OCI-LY7 (cell line): Measurements from ENCODE around the gene USP25. TPM values are rescaled to one million over a fixed set of nuclear protein-coding genes. Genes with fewer than 3 reads are reported as not detected.
A peak's percentile ranks its signal among the peaks of the same experiment; 100 is the strongest.

Experiments
- BruUV-seq: library from RNA; stranded (reverse); fragments of 400-500 nt; replicated peaks from 2 replicates; lab custom pipeline; 2021; lab: Mats Ljungman, UMichigan
- CTCF ChIA-PET: fragments of 300-600 bp; sonication (Branson Sonifier 250); formaldehyde crosslinking; loops from one replicate; lab custom pipeline; 2022; ENCODE audit warnings: antibody characterized with exemption; ENCODE audit not compliant: unreplicated experiment; lab: Charles Lee
- POLR2A ChIA-PET: fragments of 300-600 bp; sonication (Branson Sonifier 250); formaldehyde crosslinking; loops from one replicate; lab custom pipeline; 2022; ENCODE audit warnings: antibody characterized with exemption; lab: Charles Lee
- DNase-seq: peaks from one replicate; pipeline ENCODE4 v3.0.0-alpha.2; 2015; ENCODE audit warnings: low spot score
- H2AFZ ChIP-seq: fragments of 200-600 bp; sonication (generic), shearing (Covaris generic); 2 replicates; pipeline ENCODE4 v1.6.1; 2014; ENCODE audit warnings: mild to moderate bottlenecking, antibody characterized with exemption, low read length, moderate library complexity
- H3K27ac ChIP-seq: fragments of 200-600 bp; sonication (generic); 2 replicates; pipeline ENCODE4 v1.5.1; 2014; ENCODE audit warnings: mixed run types, low read depth, mild to moderate bottlenecking, moderate library complexity, low read length, inconsistent platforms; ENCODE audit not compliant: poor library complexity, severe bottlenecking
- H3K36me3 ChIP-seq: fragments of 200-600 bp; sonication (generic); 2 replicates; pipeline ENCODE4 v1.6.1; 2014; ENCODE audit warnings: mild to moderate bottlenecking, antibody characterized with exemption, low read length, moderate library complexity, mixed read lengths; ENCODE audit not compliant: insufficient read depth
- H3K4me1 ChIP-seq: fragments of 200-600 bp; sonication (generic); 2 replicates; pipeline ENCODE4 v1.5.1; 2014; ENCODE audit warnings: mild to moderate bottlenecking, low read length; ENCODE audit not compliant: insufficient read depth, poor library complexity, severe bottlenecking
- H3K4me2 ChIP-seq: fragments of 200-600 bp; sonication (generic); 2 replicates; pipeline ENCODE4 v1.6.1; 2014; ENCODE audit warnings: mild to moderate bottlenecking, low read length
- H3K4me3 ChIP-seq: fragments of 200-600 bp; sonication (generic); 2 replicates; pipeline ENCODE4 v1.5.1; 2014; ENCODE audit warnings: mild to moderate bottlenecking, low read depth, low read length; ENCODE audit not compliant: poor library complexity, severe bottlenecking
- H3K79me2 ChIP-seq: fragments of 200-600 bp; sonication (generic); 2 replicates; pipeline ENCODE4 v1.6.1; 2016; ENCODE audit warnings: low read depth, mild to moderate bottlenecking, low read length, moderate library complexity, mixed read lengths; ENCODE audit not compliant: insufficient read depth
- H3K9me2 ChIP-seq: fragments of 200-600 bp; sonication (generic); 2 replicates; pipeline ENCODE4 v1.6.1; 2016; ENCODE audit warnings: mild to moderate bottlenecking, low read length, mixed read lengths; ENCODE audit not compliant: insufficient read depth
- H3K9me3 ChIP-seq: fragments of 200-600 bp; sonication (generic); 2 replicates; pipeline ENCODE4 v1.6.1; 2014; ENCODE audit warnings: mild to moderate bottlenecking, mixed run types, low read length, mixed read lengths
- H4K20me1 ChIP-seq: fragments of 200-600 bp; sonication (generic); 2 replicates; pipeline ENCODE4 v1.6.1; 2014; ENCODE audit warnings: mild to moderate bottlenecking, antibody characterized with exemption, low read length, moderate library complexity, mixed read lengths; ENCODE audit not compliant: insufficient read depth
- CTCF ChIP-seq: fragments of 200-600 bp; sonication (generic); conservative IDR thresholded peaks from 2 replicates; pipeline ENCODE4 v1.5.1; 2014; ENCODE audit warnings: mild to moderate bottlenecking, antibody characterized with exemption, low read length, moderate library complexity, mixed read lengths
- EZH2phosphoT487 ChIP-seq: fragments of 200-600 bp; sonication (generic); IDR thresholded peaks from 2 replicates; pipeline ENCODE4 v1.6.1; 2018; ENCODE audit warnings: low read depth, borderline replicate concordance, mild to moderate bottlenecking, mixed run types, antibody characterized with exemption, low read length, moderate library complexity, mixed read lengths
- intact Hi-C: fragments of 100-400 bp; cut with micrococcal nuclease; formaldehyde crosslinking; loops from one replicate; pipeline ENCODE4 v1.10.0; 2022; ENCODE audit not compliant: unreplicated experiment
- total RNA-seq, 2 experiments: library from RNA; depleted of rRNA in 1 of 2; stranded (reverse); fragments of >200 nt in 1 of 2; shearing (Covaris generic) in 1 of 2; gene quantifications; 2 replicates each; pipeline ENCODE4 v1.2.3, GENCODE V29; 2014 to 2022

Gene USP25
- total RNA-seq, 2 experiments from 2014 or later = 25.1 to 28.1 TPM

GRCh38 chr21:15894596-15894995 is 164.8 kb downstream of the USP25 start:
- ChIA-PET CTCF (no interaction called here), POLR2A (interaction anchor here (1.2 kb wide), 1 partner anchor 188 kb away, joined by 3 read pairs; no protein-coding TSS in a partner anchor)
- H3K36me3 ChIP-seq = no peaks in the 10 kb centered on the region
- no peaks in the 10 kb centered on the region for H3K9me3 ChIP-seq
- H2AFZ ChIP-seq = no peak overlapping the region
- no peak overlapping the region for H3K4me3 ChIP-seq
- TF ChIP-seq EZH2phosphoT487 (no peak), CTCF (peak; percentile 69)
- H4K20me1 ChIP-seq = no peaks in the 10 kb centered on the region
- H3K4me1 ChIP-seq = no peaks in the 10 kb centered on the region
- H3K4me2 ChIP-seq = no peak overlapping the region
- no peak overlapping the region for H3K27ac ChIP-seq
- no peak for DNase-seq
- H3K79me2 ChIP-seq = no peaks in the 10 kb centered on the region
- intact Hi-C loops = loop anchor here (5.0 kb wide), 1 partner anchor 438 kb away; no protein-coding TSS in a partner anchor
- no peaks in the 10 kb centered on the region for H3K9me2 ChIP-seq
- no TSS peak for BruUV-seq

- BruUV-seq = no TSS peak
Measured at GRCh38 chr21:15895142-15896106, 165.6 kb downstream of the USP25 start.

More at GRCh38 chr21:15895142-15896106, 165.6 kb downstream of the USP25 start:
- no peak for TF ChIP-seq EZH2phosphoT487
- TF ChIP-seq CTCF = no peak
- H3K36me3 ChIP-seq = no peaks in the 10 kb centered on the region
- H4K20me1 ChIP-seq = no peaks in the 10 kb centered on the region
- no peak overlapping the region for H3K4me2 ChIP-seq
- no peak overlapping the region for H3K4me3 ChIP-seq
- H2AFZ ChIP-seq = no peak overlapping the region
- no peaks in the 10 kb centered on the region for H3K4me1 ChIP-seq
- DNase-seq = no peak
- H3K9me3 ChIP-seq = no peaks in the 10 kb centered on the region
- ChIA-PET CTCF (no interaction called here), POLR2A (interaction anchor here (1.2 kb wide), 1 partner anchor 189 kb away, joined by 3 read pairs; no protein-coding TSS in a partner anchor)
- no peaks in the 10 kb centered on the region for H3K79me2 ChIP-seq
- no peak overlapping the region for H3K27ac ChIP-seq
- no peaks in the 10 kb centered on the region for H3K9me2 ChIP-seq
- intact Hi-C loops = no loop called here
